ENCODE data around the gene ZNF322.

- TF ChIP-seq POLR2A (IDR thresholded peaks at IDR 0.05) (no peak), CTCF (IDR thresholded peaks at IDR 0.05 in 8 of 11, conservative IDR thresholded peaks at IDR 0.05 in 3 of 11) (no peak), POLR2AphosphoS5 (IDR thresholded peaks at IDR 0.05) (no peak)
Measured at GRCh38 chr6:26609463-26609862, 50.1 kb downstream of the ZNF322 start.
